ENCODE data around the gene IKBKG.

GRCh38 chrX:154507673-154508383 is 39.6 kb upstream of the IKBKG start:
- TF ChIP-seq CTCF (conservative IDR thresholded peaks at IDR 0.05; ENCODE audit: low read depth, low read length) = no peak
- no peak for TF ChIP-seq CEBPB (IDR thresholded peaks at IDR 0.05; ENCODE audit: low read depth, low read length)
- no peak for TF ChIP-seq RAD21 (IDR thresholded peaks at IDR 0.05; ENCODE audit: low read length)
- TF ChIP-seq MXI1 (IDR thresholded peaks at IDR 0.05; ENCODE audit: borderline replicate concordance, low read depth, low read length) = no peak
- no peak for TF ChIP-seq POLR2A (IDR thresholded peaks at IDR 0.05; ENCODE audit: low read depth, low read length)
- no peak for TF ChIP-seq SMC3 (IDR thresholded peaks at IDR 0.05; ENCODE audit: low read depth, low read length)
- TF ChIP-seq RFX5 (IDR thresholded peaks at IDR 0.05; ENCODE audit: low read depth, low read length) = no peak
- no peak for TF ChIP-seq RCOR1 (IDR thresholded peaks at IDR 0.05; ENCODE audit: insufficient replicate concordance, low read length)
- TF ChIP-seq FOS (IDR thresholded peaks at IDR 0.05; ENCODE audit: low read depth, low read length) = no peak
- no peak for TF ChIP-seq USF2 (IDR thresholded peaks at IDR 0.05; ENCODE audit: low read depth, low read length)
- no peak for TF ChIP-seq ELK1 (IDR thresholded peaks at IDR 0.05; ENCODE audit: borderline replicate concordance, low read depth, low read length)
- TF ChIP-seq MAZ (IDR thresholded peaks at IDR 0.05; ENCODE audit: borderline replicate concordance, low read depth, low read length) = no peak
- TF ChIP-seq NFE2L2 (IDR thresholded peaks at IDR 0.05; ENCODE audit: low read depth, low read length) = no peak
